Measurements from ENCODE around the gene ERCC6.

ERCC6 gene

DNA sequence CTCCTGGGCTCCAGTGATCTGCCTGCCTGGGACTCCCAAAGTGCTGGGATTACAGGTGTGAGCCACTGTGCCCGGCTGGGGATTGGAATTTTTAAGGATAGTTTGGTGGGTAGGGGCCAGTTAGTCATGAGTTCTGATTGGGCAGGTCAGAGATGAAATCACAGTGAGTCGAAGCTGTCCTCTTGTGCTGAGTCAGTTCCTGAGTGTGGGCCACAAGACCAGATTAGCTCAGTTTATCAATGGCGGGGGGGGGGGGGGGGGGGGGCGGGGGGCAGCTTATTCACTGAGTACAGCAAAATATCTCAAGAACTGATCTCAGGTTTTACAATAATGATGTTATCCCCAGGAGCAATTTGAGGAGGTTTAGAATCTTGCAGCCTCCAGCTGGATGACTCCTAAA lies 11.6 kb upstream of the ERCC6 start:
- no peak overlapping the region for H3K4me3 ChIP-seq (ENCODE audit: low read depth, low read length)
- TF ChIP-seq, protein P1, sequence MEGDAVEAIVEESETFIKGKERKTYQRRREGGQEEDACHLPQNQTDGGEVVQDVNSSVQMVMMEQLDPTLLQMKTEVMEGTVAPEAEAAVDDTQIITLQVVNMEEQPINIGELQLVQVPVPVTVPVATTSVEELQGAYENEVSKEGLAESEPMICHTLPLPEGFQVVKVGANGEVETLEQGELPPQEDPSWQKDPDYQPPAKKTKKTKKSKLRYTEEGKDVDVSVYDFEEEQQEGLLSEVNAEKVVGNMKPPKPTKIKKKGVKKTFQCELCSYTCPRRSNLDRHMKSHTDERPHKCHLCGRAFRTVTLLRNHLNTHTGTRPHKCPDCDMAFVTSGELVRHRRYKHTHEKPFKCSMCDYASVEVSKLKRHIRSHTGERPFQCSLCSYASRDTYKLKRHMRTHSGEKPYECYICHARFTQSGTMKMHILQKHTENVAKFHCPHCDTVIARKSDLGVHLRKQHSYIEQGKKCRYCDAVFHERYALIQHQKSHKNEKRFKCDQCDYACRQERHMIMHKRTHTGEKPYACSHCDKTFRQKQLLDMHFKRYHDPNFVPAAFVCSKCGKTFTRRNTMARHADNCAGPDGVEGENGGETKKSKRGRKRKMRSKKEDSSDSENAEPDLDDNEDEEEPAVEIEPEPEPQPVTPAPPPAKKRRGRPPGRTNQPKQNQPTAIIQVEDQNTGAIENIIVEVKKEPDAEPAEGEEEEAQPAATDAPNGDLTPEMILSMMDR (IDR thresholded peaks at IDR 0.05; ENCODE audit: low read depth, low read length), result no peak

DNA sequence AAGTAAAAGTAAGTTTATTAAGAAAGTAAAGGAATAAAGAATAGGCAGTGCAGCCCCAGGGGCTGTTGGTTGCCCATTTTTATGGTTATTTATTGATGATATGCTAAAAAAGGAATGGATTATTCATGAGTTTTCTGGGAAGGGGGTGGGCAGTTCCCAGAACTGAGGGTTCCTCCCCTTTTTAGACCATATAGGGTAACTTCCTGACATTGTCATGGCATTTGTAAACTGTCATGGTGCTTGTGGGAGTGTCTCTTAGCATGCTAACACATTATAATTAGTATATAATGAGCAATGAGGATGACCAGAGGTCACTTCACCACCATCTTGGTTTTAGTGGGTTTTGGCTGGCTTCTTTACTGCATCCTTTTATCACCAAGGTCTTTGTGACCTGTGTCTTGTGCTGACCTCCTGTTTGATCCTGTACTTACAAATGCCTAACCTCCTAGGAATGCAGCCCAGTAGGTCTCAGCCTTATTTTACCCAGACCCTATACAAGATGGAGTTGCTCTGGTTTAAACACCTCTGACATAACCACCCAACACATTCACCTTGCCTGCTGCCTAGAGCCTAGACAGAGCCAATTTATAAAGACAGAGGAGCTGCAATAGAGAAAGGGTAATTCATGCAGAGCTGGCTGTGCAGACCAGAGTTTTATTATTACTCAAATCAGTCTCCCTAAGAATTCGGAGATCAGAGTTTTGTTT lies 10.9 kb upstream of the ERCC6 start:
- TF ChIP-seq, protein P1 (IDR thresholded peaks at IDR 0.05; ENCODE audit: low read depth, low read length), result no peak
- H3K4me3 ChIP-seq (ENCODE audit: low read depth, low read length), result no peak overlapping the region

DNA sequence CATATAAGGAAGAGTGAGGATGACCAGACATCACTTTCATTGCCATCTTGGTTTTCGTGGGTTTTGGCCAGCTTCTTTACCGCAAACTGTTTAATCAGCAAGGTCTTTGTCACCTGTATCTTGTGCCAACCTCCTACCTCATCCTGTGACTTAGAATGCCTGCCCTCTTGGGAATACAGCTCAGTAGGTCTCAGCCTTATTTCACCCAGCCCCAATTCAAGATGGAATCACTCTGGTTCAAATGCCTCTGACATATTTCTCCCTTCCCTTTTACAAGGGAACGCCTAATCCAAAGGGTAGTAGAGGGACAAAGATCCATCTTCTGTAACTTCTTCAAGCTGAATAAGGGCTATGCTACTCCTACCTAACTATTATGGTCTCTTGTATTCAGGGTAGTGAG lies 4.7 kb upstream of the ERCC6 start:
- H3K4me3 ChIP-seq (ENCODE audit: low read depth, low read length), result no peak overlapping the region
- TF ChIP-seq, protein P1 (IDR thresholded peaks at IDR 0.05; ENCODE audit: low read depth, low read length), result no peak

DNA sequence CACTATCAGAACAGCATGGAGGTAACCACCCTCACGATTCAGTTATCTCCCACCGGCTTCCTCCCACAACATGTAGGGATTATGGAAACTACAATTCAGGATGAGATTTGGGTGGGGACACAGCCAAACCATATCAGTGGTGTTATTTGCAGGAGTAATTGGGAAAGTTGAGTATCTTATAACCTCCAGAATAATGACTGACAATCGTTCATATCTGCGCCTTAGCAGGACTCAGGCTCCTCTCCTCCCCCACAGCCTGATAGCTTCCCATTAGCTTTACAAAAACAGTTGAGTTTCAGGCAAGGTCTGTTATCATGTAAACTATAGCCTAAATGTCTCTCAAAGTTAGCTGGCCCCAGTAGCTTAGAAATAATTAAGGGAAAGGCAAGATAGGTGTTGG lies 3.4 kb upstream of the ERCC6 start:
- TF ChIP-seq, protein P1 (IDR thresholded peaks at IDR 0.05; ENCODE audit: low read depth, low read length), result no peak
- no peak overlapping the region for H3K4me3 ChIP-seq (ENCODE audit: low read depth, low read length)

DNA sequence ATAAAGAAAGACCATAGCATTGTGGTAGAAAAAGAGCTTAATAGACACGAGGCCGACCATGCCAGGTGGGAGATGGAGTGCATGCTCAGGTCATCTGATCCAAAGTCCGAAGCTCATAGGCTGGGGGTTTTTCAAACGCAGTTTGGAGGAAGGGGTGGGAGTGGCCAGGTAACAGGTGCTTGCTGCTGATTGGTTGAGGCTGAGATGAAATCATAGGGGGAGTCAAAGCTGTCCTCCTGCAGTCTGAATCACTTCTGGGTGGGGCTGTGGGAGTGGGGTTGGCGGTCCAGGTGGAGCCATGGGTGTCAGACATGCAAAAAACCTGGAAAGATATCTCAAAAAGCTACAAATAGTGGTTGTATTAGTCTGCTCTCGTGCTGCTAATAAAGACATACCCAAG lies 2.8 kb upstream of the ERCC6 start:
- H3K4me3 ChIP-seq (ENCODE audit: low read depth, low read length), result no peak overlapping the region
- TF ChIP-seq, protein P1 (IDR thresholded peaks at IDR 0.05; ENCODE audit: low read depth, low read length), result no peak

DNA sequence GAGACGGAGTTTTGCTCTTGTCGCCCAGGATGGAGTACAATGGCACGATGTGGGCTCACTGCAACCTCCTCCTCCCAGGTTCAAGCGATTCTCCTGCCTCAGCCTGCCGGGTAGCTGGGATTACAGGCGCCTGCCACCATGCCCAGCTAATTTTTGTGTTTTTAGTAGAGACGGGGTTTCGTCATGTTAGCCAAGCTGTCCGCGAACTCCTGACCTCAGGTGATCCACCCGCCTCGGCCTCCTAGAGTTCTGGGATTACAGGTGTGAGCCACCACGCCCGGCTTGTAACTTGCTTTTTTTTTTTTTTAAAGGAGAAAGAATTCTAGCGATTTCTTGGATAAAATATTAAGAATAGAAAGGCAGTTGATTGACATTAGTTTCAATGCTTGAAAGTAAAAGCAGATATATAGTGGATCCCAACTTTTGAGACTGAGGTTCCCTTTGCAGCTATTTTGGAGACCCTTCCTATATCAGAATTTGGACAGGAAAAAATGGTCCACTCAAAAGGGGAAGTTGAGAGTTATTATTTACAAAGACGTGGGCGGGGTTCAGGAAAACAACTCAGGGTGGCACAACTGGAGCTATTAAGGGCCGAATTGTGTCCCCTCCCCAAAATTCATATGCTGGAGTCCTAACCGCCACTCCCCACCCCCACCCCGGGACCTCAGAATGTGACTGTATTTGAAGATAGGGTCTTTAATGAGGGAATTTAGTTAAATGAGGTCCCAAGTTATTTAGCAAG lies 1.3 kb upstream of the ERCC6 start:
- no peak overlapping the region for H3K4me3 ChIP-seq (ENCODE audit: low read depth, low read length)
- TF ChIP-seq, protein P1 (IDR thresholded peaks at IDR 0.05; ENCODE audit: low read depth, low read length), result no peak

DNA sequence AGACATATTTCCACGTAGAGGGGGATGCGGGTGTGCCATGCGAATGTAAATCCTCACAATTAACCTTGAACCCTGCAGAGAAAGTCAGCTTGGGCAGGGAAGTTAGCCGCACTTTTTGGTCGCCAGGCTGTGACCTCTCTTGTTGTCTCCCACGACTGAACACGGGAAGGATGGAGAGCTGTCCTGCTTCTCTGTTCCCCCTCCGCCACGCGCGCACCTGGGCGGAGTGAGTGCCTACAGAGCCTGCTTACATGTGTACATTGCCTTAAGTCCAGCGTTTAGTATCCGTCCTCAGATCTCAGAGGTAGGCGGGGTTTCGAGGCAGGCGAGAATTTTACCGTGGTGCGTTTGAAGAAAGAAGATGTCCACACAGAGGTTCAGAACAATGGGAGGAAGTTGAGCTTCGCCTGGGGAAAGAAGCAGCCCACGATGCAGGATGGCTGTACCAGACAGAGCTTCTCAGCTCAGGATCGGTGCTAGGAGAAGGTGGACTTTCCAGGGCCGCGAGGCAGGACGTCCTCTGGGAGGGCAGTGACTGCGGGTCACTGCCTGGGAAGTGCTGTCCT lies 482 bp upstream of the ERCC6 start:
- TF ChIP-seq, protein P1 (IDR thresholded peaks at IDR 0.05; ENCODE audit: low read depth, low read length), result no peak
- peak overlapping the region; percentile 78 for H3K4me3 ChIP-seq (ENCODE audit: low read depth, low read length)
